ENCODE data around the gene CD79A.

Gene CD79A

GRCh38 chr19:41851456-41851855 lies 25.6 kb upstream of the CD79A start:
- TF ChIP-seq, protein P1, sequence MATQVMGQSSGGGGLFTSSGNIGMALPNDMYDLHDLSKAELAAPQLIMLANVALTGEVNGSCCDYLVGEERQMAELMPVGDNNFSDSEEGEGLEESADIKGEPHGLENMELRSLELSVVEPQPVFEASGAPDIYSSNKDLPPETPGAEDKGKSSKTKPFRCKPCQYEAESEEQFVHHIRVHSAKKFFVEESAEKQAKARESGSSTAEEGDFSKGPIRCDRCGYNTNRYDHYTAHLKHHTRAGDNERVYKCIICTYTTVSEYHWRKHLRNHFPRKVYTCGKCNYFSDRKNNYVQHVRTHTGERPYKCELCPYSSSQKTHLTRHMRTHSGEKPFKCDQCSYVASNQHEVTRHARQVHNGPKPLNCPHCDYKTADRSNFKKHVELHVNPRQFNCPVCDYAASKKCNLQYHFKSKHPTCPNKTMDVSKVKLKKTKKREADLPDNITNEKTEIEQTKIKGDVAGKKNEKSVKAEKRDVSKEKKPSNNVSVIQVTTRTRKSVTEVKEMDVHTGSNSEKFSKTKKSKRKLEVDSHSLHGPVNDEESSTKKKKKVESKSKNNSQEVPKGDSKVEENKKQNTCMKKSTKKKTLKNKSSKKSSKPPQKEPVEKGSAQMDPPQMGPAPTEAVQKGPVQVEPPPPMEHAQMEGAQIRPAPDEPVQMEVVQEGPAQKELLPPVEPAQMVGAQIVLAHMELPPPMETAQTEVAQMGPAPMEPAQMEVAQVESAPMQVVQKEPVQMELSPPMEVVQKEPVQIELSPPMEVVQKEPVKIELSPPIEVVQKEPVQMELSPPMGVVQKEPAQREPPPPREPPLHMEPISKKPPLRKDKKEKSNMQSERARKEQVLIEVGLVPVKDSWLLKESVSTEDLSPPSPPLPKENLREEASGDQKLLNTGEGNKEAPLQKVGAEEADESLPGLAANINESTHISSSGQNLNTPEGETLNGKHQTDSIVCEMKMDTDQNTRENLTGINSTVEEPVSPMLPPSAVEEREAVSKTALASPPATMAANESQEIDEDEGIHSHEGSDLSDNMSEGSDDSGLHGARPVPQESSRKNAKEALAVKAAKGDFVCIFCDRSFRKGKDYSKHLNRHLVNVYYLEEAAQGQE (IDR thresholded peaks at IDR 0.05; ENCODE audit: insufficient replicate concordance, low read depth) = no peak
- TF ChIP-seq GABPA (IDR thresholded peaks at IDR 0.05; ENCODE audit: low read depth) (no peak), CTCF (IDR thresholded peaks at IDR 0.05; ENCODE audit: insufficient read depth, low read length) (no peak), POLR2AphosphoS5 (IDR thresholded peaks at IDR 0.05; ENCODE audit: low read depth) (no peak), SPI1 (IDR thresholded peaks at IDR 0.05; ENCODE audit: borderline replicate concordance, low read depth) (no peak)
- H3K4me3 ChIP-seq (replicated peaks; ENCODE audit: insufficient read depth, low read length) = no peak overlapping the region
- no peaks in the 10 kb centered on the region for H3K27me3 ChIP-seq (ENCODE audit: insufficient read depth, poor library complexity, severe bottlenecking)
- no peak for DNase-seq (ENCODE audit: low read depth in 1 of 2, low spot score in 1 of 2)
- H3K27ac ChIP-seq (replicated peaks) = no peak overlapping the region

DNA sequence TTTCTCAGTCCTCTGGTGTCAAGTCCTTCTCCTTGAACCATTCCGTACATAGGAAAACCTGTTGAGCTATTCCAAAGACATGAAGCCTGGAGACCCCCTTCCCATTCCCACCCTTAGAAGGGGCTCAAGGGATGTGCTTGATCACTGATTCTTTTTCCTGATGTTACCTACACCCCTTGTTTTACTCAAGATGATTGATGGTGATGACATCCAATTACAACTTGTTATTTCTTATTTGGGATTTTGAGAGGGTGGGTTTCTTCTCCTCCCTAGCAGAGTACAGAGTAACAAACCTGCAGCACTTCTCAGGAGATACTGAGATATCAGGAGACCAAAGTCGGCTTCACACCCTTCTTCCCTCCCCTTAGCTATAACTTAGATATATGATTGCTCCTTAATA lies 23.7 kb upstream of the CD79A start:
- Histone ChIP-seq H3K27me3 (ENCODE audit: insufficient read depth, poor library complexity, severe bottlenecking) (no peaks in the 10 kb centered on the region), H3K4me3 (replicated peaks; ENCODE audit: insufficient read depth, low read length) (no peak overlapping the region), H3K27ac (replicated peaks) (no peak overlapping the region)
- TF ChIP-seq GABPA (IDR thresholded peaks at IDR 0.05; ENCODE audit: low read depth) (no peak), CTCF (IDR thresholded peaks at IDR 0.05; ENCODE audit: insufficient read depth, low read length) (no peak), POLR2AphosphoS5 (IDR thresholded peaks at IDR 0.05; ENCODE audit: low read depth) (no peak), SPI1 (IDR thresholded peaks at IDR 0.05; ENCODE audit: borderline replicate concordance, low read depth) (no peak)
- TF ChIP-seq, protein P1 (IDR thresholded peaks at IDR 0.05; ENCODE audit: insufficient replicate concordance, low read depth) = no peak
- no peak for DNase-seq (ENCODE audit: low read depth in 1 of 2, low spot score in 1 of 2)

DNA sequence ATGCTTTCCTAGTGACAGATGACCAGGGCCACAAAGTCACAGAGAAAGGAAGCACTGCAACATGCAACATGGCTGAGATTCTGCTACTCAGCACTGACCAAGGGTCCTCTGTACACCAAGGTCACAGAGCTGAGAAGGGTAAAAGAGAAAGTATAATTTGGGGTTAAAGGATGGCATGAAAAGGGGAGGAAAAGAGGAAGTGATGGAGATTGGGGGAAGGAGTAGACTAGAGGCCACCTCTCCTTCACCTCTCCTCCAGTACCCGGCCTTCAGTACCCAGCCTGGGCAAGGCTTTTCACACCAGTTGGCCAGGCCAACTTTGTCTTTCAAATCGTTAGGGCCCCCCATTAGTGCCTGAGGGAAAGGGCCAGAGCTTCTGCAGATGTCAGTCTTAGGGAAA lies 23.3 kb upstream of the CD79A start:
- H3K4me3 ChIP-seq (replicated peaks; ENCODE audit: insufficient read depth, low read length) = no peak overlapping the region
- no peak overlapping the region for H3K27ac ChIP-seq (replicated peaks)
- peak; percentile 91 for TF ChIP-seq SPI1 (IDR thresholded peaks at IDR 0.05; ENCODE audit: borderline replicate concordance, low read depth)
- TF ChIP-seq, protein P1 (IDR thresholded peaks at IDR 0.05; ENCODE audit: insufficient replicate concordance, low read depth) = no peak
- H3K27me3 ChIP-seq (ENCODE audit: insufficient read depth, poor library complexity, severe bottlenecking) = no peaks in the 10 kb centered on the region
- no peak for DNase-seq (ENCODE audit: low read depth in 1 of 2, low spot score in 1 of 2)

DNA sequence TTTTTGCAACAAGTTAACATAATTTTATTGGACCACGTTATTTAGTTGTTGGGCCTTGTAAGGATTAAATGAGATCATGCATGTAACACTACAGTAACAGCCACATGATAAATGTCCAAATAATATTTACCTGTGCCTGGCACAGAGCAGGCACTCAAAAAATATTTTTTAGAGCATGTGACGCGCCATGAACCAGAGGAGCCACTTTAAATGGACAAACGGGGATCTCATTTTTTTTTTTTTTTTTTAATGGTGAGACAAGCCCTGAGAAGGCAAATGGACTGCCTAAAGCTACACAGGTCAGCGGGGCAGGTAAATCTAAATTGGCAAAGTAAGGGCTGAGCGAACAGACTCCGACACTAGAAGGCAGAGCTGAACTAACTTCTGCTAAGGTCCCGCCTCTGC lies 17.9 kb upstream of the CD79A start:
- TF ChIP-seq, protein P1 (IDR thresholded peaks at IDR 0.05; ENCODE audit: insufficient replicate concordance, low read depth) = no peak
- TF ChIP-seq POLR2AphosphoS5 (IDR thresholded peaks at IDR 0.05; ENCODE audit: low read depth) (no peak), SPI1 (IDR thresholded peaks at IDR 0.05; ENCODE audit: borderline replicate concordance, low read depth) (no peak), GABPA (IDR thresholded peaks at IDR 0.05; ENCODE audit: low read depth) (no peak), CTCF (IDR thresholded peaks at IDR 0.05; ENCODE audit: insufficient read depth, low read length) (no peak)
- Histone ChIP-seq H3K4me3 (replicated peaks; ENCODE audit: insufficient read depth, low read length) (peak overlapping the region; percentile 17), H3K27me3 (ENCODE audit: insufficient read depth, poor library complexity, severe bottlenecking) (no peaks in the 10 kb centered on the region), H3K27ac (replicated peaks) (peak overlapping the region; percentile 92)
- no peak for DNase-seq (ENCODE audit: low read depth in 1 of 2, low spot score in 1 of 2)

Data from HL-60 (cell line).